HG03064 (cell line): ENCODE data around the gene SIRPD.
"Not testable (repeated sequence)": the region's sequence is repeated elsewhere in the genome, so short reads cannot be mapped to it uniquely, and the experiment has no call there.

Experiments
- ATAC-seq: cut with Tn5 transposase; IDR thresholded peaks from one replicate; pipeline ENCODE4 v1.9.1; 2021; ENCODE audit warnings: low read depth; ENCODE audit not compliant: unreplicated experiment

Gene SIRPD

DNA sequence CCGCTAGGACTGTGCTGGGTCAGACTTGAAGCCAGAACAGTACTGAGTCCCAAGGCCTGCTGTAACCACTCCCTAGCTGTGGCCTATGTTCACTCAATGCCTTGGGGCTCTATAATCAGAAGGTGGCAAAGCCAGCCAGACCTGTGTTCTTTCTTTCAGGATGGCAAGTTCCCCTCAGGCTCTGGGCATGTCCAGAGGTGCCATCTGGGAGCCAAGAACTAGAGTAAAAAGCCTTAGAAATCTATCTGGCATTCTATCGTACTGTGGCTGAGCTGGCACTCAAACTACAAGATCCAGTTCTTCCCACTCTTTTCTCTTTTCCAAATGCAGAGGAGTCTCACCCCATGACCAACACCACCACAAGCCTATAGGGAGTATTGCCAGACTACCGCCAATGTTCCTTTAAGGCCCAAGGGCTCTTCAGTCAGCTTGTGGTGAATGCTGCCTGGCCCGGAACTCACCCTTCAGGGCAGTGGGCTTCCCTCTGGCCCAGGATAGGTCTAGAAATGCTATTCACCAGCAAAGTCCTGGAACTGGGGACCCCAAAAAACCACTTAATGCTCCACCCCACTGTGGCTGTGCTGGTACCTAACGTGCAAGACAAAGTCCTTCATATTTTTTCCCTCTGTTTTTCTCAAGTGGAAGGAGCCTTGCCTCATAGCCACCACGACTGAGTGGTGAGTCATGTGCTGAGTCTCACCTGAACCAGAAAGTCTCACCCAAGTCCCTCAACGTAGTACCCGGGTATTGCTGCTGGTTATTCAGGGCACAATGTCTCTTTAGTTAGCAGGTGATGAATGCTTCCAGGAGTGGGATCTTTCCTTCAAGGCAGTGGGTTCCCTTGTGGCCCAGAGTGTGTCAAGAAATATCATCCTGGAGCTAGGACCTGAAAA, 57.7 kb downstream of the SIRPD start:
- ATAC-seq, result no peak

DNA sequence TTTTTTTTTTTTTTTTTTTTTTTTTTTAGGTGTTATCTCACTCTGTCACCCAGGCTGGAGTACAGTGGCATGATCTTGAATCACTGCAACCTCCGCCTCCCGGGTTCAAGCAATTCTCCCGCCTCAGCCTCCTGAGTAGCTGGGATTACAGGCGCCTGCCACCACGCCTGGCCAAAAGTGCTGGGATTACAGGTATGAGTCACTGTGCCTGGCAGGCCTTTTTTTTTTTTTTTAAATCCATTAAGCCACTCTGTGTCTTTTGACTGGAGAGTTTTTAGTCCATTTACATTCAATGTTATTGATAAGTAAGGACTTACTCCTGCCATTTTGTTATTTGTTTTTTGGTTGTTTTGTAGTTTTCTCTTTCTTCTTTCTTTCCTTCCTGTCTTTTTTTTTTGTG, 60.1 kb downstream of the SIRPD start:
- ATAC-seq, result not testable (repeated sequence)

DNA sequence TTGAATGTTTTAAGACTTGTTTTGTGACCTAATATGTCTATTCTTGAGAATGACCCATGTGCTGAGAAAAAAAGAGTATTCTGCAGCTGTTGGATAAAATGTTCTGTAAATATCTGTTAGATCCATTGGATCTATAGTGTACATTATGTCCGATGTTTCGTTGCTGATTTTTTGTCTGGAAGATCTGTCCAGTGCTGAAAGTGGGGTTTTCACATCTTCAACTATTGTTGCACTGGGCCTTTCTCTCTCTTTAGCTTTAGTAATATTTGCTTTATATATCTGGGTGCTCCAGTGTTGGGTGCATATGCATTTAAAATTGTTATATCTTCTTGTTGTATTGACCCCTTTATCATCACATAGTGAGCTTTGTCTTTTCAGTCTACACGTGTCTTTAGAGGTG, 60.6 kb downstream of the SIRPD start:
- no peak for ATAC-seq

DNA sequence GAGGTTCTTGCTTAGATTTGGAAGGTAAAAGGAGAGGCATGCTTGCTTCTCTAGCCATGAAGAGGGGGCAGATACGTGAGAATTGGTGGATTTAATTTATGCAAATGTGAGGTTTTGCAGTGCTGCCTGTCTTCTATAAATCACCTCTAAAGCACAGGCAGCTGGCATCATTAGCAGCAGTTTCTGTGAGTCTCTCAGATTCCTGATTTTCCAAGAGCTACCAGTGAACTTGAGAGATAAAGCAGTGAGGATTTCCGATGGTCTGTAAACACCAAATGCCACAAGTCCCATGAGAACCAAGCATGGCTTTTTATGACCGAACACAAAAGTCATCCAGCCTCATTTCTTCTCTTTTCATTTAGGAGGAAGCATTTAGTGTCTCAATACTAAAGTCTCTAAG, 63.1 kb downstream of the SIRPD start:
- ATAC-seq, result no peak

DNA sequence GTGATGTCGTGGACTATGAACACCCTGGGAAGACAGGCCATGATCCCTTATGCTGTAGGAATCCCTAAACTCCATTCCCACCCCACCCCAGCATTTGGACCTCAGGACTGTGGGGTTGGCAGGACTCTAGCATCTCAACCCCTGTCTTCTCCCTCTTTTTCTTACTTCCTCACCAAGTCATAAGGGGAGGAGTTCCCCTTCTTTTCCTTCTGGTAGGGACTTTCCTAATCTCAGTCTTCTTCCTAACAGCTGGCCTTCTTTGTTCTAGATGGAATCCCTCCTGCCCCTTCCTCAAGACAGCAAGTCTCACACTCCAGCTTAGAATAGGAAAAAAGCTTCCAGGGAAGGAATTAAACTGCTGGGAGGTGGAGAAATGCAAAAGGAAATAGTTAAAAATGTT, 64.0 kb downstream of the SIRPD start:
- ATAC-seq, result no peak

DNA sequence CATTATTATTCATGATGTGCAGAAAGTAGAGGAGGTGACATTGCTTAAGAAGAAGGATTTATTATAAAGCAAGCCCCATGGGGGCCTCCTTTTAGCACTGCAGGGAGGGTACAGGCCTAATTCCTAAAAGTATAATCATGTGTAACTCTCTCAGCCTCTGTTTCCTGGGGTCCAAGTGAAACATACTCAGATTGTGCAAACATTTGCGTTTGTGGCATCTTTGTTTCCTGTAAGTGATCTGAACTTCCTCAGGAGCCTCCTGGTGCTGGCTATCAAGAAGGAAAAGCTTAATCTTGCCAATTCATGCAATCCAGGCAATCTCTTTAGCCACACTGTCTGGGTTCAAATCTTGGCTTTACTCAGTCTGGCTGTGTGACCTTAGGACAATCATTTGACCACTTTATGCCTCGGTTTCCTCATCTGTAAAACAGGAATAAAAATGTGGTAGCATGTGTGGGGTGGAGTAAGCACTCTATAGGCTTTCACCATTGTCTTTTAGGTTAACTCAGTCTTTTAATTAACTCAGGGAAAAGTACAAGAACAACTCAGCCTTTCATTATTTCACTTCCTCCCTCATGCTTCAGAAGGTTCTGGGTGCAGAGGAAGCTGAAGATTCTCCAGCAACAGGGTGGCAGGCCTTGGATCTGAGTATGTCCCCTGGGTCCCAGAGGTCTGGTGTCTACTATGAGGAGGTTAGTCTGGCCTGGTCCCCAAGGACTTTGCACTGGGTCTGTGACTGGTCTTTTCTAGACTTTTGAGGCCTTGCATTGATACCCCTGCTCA, 65.5 kb downstream of the SIRPD start:
- no peak for ATAC-seq

DNA sequence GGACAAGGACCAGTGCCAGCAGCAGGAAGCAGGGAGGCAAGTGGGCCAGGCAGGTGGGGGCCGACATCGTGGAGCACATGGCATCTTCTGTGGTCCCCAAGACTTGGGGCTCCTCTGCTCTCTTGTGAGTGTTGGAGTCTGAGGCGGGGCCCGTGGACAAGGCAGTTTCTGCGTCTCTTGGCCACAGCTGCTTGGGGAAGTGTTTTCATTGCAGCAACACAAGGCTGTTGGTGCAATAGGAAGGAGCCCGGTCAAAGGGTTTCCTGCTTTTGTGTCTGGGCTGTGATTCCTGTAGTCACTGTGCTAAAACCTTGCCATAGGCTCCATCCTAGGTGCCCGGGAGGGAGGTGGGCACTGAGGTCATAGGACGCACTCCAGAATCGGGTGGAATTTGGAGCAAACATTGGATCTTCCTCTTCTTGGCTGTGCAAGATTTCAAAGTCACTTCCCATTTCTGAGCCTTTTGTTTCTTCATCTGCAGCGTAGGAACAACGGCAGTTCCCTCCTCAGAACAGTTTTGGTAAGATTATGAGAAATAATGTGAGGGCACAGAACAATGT, 66.1 kb downstream of the SIRPD start, which contains the start of gene SIRPB2:
TSS of gene SIRPB2 (minus strand) at position 140 of the 560 bp plus-strand sequence. CDS start at position 79, 61 bp downstream.
- ATAC-seq, result no peak

DNA sequence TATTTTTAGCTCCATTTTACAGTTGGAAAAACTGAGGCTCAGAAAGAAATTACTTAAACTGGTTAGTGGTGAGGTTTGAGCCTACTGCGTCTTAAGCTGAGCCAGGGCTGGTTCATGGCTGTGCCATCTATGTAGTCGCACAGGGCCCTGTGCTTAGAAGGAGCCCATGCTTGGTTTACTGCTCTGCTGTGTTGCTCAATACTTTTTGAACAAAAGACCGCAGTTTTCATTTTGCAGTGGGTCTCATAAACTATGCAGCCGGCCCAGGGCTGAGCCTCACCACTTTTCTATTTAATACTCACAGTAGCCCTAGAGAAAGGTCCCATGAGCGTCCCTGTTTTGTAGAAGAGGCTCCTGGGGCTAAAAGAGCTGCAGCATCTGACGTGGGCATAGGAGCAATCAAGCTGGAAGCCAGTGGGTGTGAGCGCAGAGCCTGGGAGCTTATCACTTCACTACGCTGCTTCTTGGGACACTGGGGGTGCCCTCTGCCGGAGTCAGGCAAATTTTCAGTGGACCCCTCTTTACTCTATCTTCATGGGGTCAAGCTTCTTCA, 66.8 kb downstream of the SIRPD start:
- no peak for ATAC-seq

DNA sequence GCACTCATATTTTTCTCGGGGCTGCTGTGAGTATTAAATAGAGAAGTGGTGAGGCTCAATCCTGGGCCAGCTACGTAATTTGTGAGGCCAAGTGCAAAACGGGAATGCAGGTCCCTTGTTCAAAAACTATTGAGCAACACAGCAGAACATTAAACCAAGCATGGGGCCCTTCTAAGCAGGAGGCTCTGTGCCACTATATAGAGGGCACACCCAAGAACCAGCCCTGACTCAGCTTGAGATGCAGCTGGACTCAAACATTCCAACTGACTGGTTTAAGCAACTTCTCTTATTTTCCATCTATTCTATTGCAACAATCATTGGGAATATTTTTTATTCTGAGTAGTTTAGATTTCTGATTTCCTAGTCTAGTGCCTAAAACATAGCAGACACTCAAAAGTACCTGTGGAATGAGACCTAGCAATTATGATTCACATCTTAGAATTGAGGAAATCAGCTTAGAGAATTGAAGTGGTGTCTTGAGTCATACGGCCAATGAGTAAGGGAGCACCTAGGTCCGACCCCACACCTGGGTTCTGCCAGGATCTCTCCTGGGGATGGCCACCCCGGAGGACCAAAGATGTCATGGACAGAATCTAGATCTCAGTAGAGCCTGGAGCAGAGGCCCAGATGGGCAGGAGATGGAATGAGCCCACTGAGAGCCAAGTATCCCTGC, 67.6 kb downstream of the SIRPD start:
- ATAC-seq, result no peak

DNA sequence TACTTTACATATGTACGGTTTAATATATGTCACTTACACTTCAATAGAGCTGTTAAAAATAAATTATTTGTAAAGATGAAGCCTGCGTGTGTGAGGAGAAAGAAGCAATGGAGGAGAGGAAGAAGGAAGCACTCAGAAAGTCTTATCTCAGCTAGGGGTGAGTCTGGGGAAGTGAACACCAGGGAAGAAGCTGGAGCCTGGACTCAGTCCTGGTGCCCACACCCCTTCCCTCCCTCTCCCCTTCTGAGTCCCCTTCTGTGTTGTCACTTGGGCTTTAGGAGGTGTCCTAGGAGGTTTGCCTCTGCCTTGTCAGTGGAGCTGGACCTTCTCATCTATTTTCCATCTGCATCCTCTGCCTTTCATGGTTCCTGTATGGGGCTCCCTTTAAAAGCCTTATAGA, 68.2 kb downstream of the SIRPD start:
- no peak for ATAC-seq

DNA sequence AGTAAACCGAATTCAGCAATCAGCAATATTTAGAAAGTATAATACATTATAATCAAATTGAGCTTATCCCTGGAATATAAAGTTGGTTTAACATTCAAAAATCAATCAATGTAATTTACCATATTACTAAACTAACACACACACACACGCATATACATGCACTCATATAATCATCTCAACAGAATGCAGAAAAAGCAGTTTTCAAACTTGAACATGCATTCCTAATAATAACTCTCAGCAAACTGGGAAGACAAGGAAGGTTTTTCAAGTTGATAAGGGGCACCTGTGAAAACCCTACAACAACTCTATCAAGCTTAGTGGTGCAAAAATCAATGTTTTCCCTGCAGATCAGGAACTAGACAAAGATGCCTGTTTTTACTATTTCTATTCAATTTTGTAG, 70.9 kb downstream of the SIRPD start:
- ATAC-seq, result no peak

DNA sequence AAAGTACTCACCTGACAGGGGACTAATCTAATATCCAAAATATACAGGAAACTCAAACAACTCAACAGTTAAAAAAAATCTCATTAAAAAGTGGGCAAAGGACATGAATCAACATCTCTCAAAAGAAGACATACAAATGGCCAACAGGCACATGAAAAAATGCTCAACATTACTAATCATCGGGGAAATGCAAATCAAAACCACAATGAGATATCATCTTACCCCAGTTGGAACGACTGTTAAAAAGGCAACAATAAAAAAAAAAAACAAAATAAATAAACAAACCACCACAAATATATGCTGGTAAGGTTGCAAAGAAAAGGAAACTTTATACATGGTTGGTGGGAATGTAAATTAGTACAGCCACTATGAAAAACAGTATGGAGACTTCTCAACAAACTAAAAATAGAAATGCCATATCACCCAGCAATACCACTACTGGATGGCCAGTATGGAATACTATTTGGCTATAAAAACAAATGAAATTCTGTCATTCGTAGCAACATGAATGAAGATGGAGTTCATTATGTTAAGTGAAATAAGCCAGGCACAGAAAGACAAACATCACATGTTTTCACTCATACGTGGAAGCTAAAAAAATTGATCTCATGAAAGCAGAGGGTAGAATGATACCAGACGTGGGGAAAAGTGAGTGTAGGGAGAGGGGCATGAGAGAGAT, 72.9 kb downstream of the SIRPD start:
- no peak for ATAC-seq
